HepG2 (cell line): Measurements from ENCODE around the gene TNFRSF18. TPM values are rescaled to one million over a fixed set of nuclear protein-coding genes. Genes with fewer than 3 reads are reported as not detected.

Source experiments
- ATAC-seq: fragments of 200-7000 bp; cut with Tn5 transposase; 3 replicates; pipeline ENCODE4 v1.9.1; 2020; ENCODE audit warnings: mild to moderate bottlenecking, moderate library complexity
- BruUV-seq: library from RNA; stranded (reverse); fragments of 400-500 nt; replicated peaks from 2 replicates; lab custom pipeline; 2021; lab: Mats Ljungman, UMichigan
- CTCF ChIA-PET: fragments of 300-600 bp; formaldehyde crosslinking; extraction: SDS; loops from one replicate; lab custom pipeline; 2021; ENCODE audit warnings: low total read pairs, inconsistent platforms, low intra/inter-chr PET ratio; lab: Yijun Ruan, JAX
- POLR2A ChIA-PET: fragments of 350-600 bp; sonication (Branson Sonifier 250); formaldehyde crosslinking; loops from one replicate; lab custom pipeline; 2020; ENCODE audit warnings: antibody characterized with exemption, inconsistent platforms; lab: Yijun Ruan, JAX
- DNase-seq: peaks from one replicate; pipeline ENCODE4 v3.0.0-alpha.2; 2015; ENCODE audit warnings: low spot score
- FAIRE-seq: peaks from 3 replicates; lab custom pipeline; 2011; peaks lifted over from hg19 to GRCh38; lab: Jason Lieb, UNC
- H2AFZ ChIP-seq: one replicate; pipeline ENCODE4 v1.6.1; 2011; ENCODE audit warnings: low read length, inconsistent platforms
- H3K27ac ChIP-seq: fragments of 300-600 bp; 3 replicates; pipeline ENCODE4 v1.8.0; 2011; ENCODE audit warnings: mixed run types, mild to moderate bottlenecking, mixed read lengths, low read length, inconsistent platforms; ENCODE audit not compliant: insufficient read depth; ENCODE audit errors: extremely low read length
- H3K27me3 ChIP-seq, 2 experiments: fragments of 200-600 bp in 1 of 2; 2 replicates in 1 of 2; 3 replicates in 1 of 2; pipeline versions ENCODE4 v1.6.0 to v1.8.0; 2011; ENCODE audit warnings: low read length in 2 of 2, mild to moderate bottlenecking in 2 of 2, moderate library complexity in 2 of 2, inconsistent platforms in 1 of 2; ENCODE audit not compliant: insufficient read depth in 2 of 2, control insufficient read depth in 1 of 2
- H3K36me3 ChIP-seq, 2 experiments: fragments of 200-600 bp in 1 of 2; replicated peaks in 1 of 2; 2 replicates in 1 of 2; 3 replicates in 1 of 2; pipeline versions ENCODE4 v1.5.1 to v1.8.0; 2011; ENCODE audit warnings: low read length in 2 of 2, inconsistent platforms in 1 of 2; ENCODE audit not compliant: insufficient read depth in 2 of 2, control insufficient read depth in 1 of 2
- H3K4me1 ChIP-seq: 2 replicates; pipeline ENCODE4 v1.5.1; 2012; ENCODE audit warnings: low read length, inconsistent platforms; ENCODE audit not compliant: insufficient read depth
- H3K4me2 ChIP-seq: 2 replicates; pipeline ENCODE4 v1.6.0; 2011; ENCODE audit warnings: low read depth, low read length, inconsistent platforms
- H3K4me3 ChIP-seq, 3 experiments: fragments of 200-600 bp in 1 of 3; sonication (generic), shearing (Covaris generic) in 1 of 3; replicated peaks in 1 of 3; 2 replicates each; pipeline ENCODE4 v1.5.1; 2011 to 2016; ENCODE audit warnings: low read length in 3 of 3, inconsistent platforms in 2 of 3, low read depth in 2 of 3, mild to moderate bottlenecking in 2 of 3, control low read depth in 1 of 3, mixed read lengths in 1 of 3; ENCODE audit not compliant: insufficient read depth in 1 of 3
- H3K79me2 ChIP-seq: one replicate; pipeline ENCODE4 v1.6.1; 2011; ENCODE audit warnings: low read length, inconsistent platforms; ENCODE audit not compliant: insufficient read depth
- H3K9ac ChIP-seq: 2 replicates; pipeline ENCODE4 v1.6.0; 2011; ENCODE audit warnings: mild to moderate bottlenecking, low read depth, low read length, inconsistent platforms; ENCODE audit not compliant: insufficient read depth
- H3K9me3 ChIP-seq: 2 replicates; pipeline ENCODE4 v1.5.1; 2012; ENCODE audit warnings: mild to moderate bottlenecking, low read length
- H4K20me1 ChIP-seq: 2 replicates; pipeline ENCODE4 v1.6.0; 2011; ENCODE audit warnings: inconsistent platforms, mild to moderate bottlenecking, low read length, moderate library complexity; ENCODE audit not compliant: insufficient read depth
- ARHGAP35 ChIP-seq: sonication (generic); formaldehyde crosslinking; IDR thresholded peaks from 2 replicates; pipeline ENCODE4 v1.9.0; 2022; ENCODE audit warnings: mild to moderate bottlenecking, inconsistent platforms, moderate library complexity, missing genetic modification reagents, borderline replicate concordance
- DPF2 ChIP-seq: sonication (generic); formaldehyde crosslinking; IDR thresholded peaks from 2 replicates; pipeline ENCODE4 v1.4.0; 2020; ENCODE audit warnings: mild to moderate bottlenecking, low read depth, missing genetic modification reagents, borderline replicate concordance
- GLI4 ChIP-seq: sonication (generic); formaldehyde crosslinking; IDR thresholded peaks from 2 replicates; pipeline ENCODE4 v1.5.1; 2020; ENCODE audit warnings: missing genetic modification reagents, mild to moderate bottlenecking, moderate library complexity, borderline replicate concordance
- HES4 ChIP-seq: sonication (generic); formaldehyde crosslinking; IDR thresholded peaks from 2 replicates; pipeline ENCODE4 v1.9.0; 2021; ENCODE audit warnings: mild to moderate bottlenecking, missing genetic modification reagents, borderline replicate concordance
- PITX1 ChIP-seq: sonication (generic); formaldehyde crosslinking; IDR thresholded peaks from 2 replicates; pipeline ENCODE4 v1.5.1; 2020; ENCODE audit warnings: mild to moderate bottlenecking, missing genetic modification reagents
- ZFP36L1 ChIP-seq: sonication (generic); formaldehyde crosslinking; IDR thresholded peaks from 2 replicates; pipeline ENCODE4 v1.8.0; 2022; ENCODE audit warnings: mild to moderate bottlenecking, missing genetic modification reagents, moderate library complexity
- ZNF224 ChIP-seq: sonication (generic); formaldehyde crosslinking; IDR thresholded peaks from 2 replicates; pipeline ENCODE4 v1.5.0; 2020; ENCODE audit warnings: mild to moderate bottlenecking, missing genetic modification reagents
- ZNF235 ChIP-seq: sonication (generic); formaldehyde crosslinking; IDR thresholded peaks from 2 replicates; pipeline ENCODE4 v1.8.1; 2023; ENCODE audit warnings: mild to moderate bottlenecking, missing genetic modification reagents, borderline replicate concordance
- ZNF274 ChIP-seq: sonication (generic); formaldehyde crosslinking; IDR thresholded peaks from 2 replicates; pipeline ENCODE4 v1.5.1; 2020; ENCODE audit warnings: mild to moderate bottlenecking, missing genetic modification reagents
- ZNF337 ChIP-seq: sonication (generic); formaldehyde crosslinking; IDR thresholded peaks from 2 replicates; pipeline ENCODE4 v1.5.1; 2020; ENCODE audit warnings: missing genetic modification reagents, low read depth, mild to moderate bottlenecking, borderline replicate concordance
- ZNF552 ChIP-seq: sonication (generic); formaldehyde crosslinking; IDR thresholded peaks from 2 replicates; pipeline ENCODE4 v1.9.0; 2022; ENCODE audit warnings: missing genetic modification reagents, mild to moderate bottlenecking, borderline replicate concordance
- ZNF558 ChIP-seq: sonication (generic); formaldehyde crosslinking; IDR thresholded peaks from 2 replicates; pipeline ENCODE4 v1.9.0; 2022; ENCODE audit warnings: mild to moderate bottlenecking, missing genetic modification reagents, borderline replicate concordance
- ZNF770 ChIP-seq: sonication (generic); formaldehyde crosslinking; IDR thresholded peaks from 2 replicates; pipeline ENCODE4 v1.5.0; 2020; ENCODE audit warnings: mild to moderate bottlenecking, missing genetic modification reagents
- ZNF891 ChIP-seq: sonication (generic); formaldehyde crosslinking; IDR thresholded peaks from 2 replicates; pipeline ENCODE4 v1.5.0; 2020; ENCODE audit warnings: mild to moderate bottlenecking, missing genetic modification reagents
- WGBS: methylation state at CpG from one replicate; pipeline ENCODE4 v1.1.6; 2017; ENCODE audit warnings: low lambda C conversion rate; 5-methylcytosine and 5-hydroxymethylcytosine counted together
- in situ Hi-C: cut with HindIII; loops from 2 replicates; pipeline ENCODE4 v1.10.0; 2017; ENCODE audit warnings: low pct_unique_long_range_greater_than_20kb; ENCODE audit not compliant: extremely low pct_ligation_motif_present
- intact Hi-C: fragments of 100-400 bp; cut with micrococcal nuclease; formaldehyde crosslinking; loops from one replicate; pipeline ENCODE4 v1.10.0; 2022; ENCODE audit not compliant: unreplicated experiment
- polyA plus RNA-seq, 8 experiments: library from polyadenylated mRNA; depleted of rRNA in 3 of 8; stranded (reverse) in 7 of 8; unstranded in 1 of 8; fragments of >200 nt; fragmentation: Illumina TruSeq in 4 of 8; extraction: Trizol in 4 of 8; gene quantifications; 2 replicates each; pipeline versions ENCODE4 v1.2.1 to v1.2.3, GENCODE V29; 2011 to 2016; ENCODE audit warnings: low read depth in 4 of 8, missing spikeins in 1 of 8, mixed read lengths in 1 of 8; ENCODE audit not compliant: insufficient read depth in 1 of 8
- total RNA-seq, 5 experiments: library from RNA; depleted of rRNA; stranded (reverse); fragments of >200 nt; fragmentation: Illumina TruSeq; extraction: Trizol; gene quantifications; 2 replicates each; pipeline ENCODE4 v1.2.3, GENCODE V29; 2016; ENCODE audit warnings: low read depth in 1 of 5
- TF ChIP-seq, protein P1 (sequence below): IDR thresholded peaks from 2 replicates; pipeline ENCODE4 v1.6.1; 2016; ENCODE audit warnings: mild to moderate bottlenecking
- TF ChIP-seq, protein P2 (sequence below): sonication (generic); formaldehyde crosslinking; conservative IDR thresholded peaks from 2 replicates; pipeline ENCODE4 v1.8.0; 2022; ENCODE audit warnings: mild to moderate bottlenecking, moderate library complexity, missing genetic modification reagents
- TF ChIP-seq, protein P3 (sequence below): sonication (generic); formaldehyde crosslinking; IDR thresholded peaks from 2 replicates; pipeline ENCODE4 v1.5.0; 2020; ENCODE audit warnings: missing genetic modification reagents

Gene TNFRSF18
- total and polyA plus RNA-seq, 2 of the 13 experiments (the other 11 are each of a cell fraction or from before 2014, with no cell fraction given): not detected

- ATAC-seq: peak; percentile 16
- Histone ChIP-seq H3K9ac (peak overlapping the region; percentile 62), H3K27me3 (no peaks in the 10 kb centered on the region; a peak in 1 of 5 replicates), H3K79me2 (no peaks in the 10 kb centered on the region), H4K20me1 (no peaks in the 10 kb centered on the region), H2AFZ (no peak overlapping the region), H3K9me3 (no peaks in the 10 kb centered on the region), H3K27ac (peak overlapping the region; percentile 48), H3K4me3 (peak overlapping the region; percentile 39 to 80 (median 47); a peak in 5 of 6 replicates), H3K36me3 (no peaks in the 10 kb centered on the region), H3K4me1 (peaks cover 73% of the 10 kb centered on the region), H3K4me2 (peak overlapping the region; percentile 87)
- CTCF ChIA-PET: no interaction called here
- BruUV-seq: no TSS peak
- no peak for FAIRE-seq
- POLR2A ChIA-PET: interaction anchor here (0.6 to 3.3 kb wide), 9 partner anchors 8 to 219 kb away, joined by 3 to 26 read pairs (median 4); partner anchors contain the start of genes AGRN and UBE2J2
- in situ Hi-C loops: no loop called here
- WGBS: 3% methylated on average over 7 of the region's 19 CpGs
- no peak for DNase-seq
- intact Hi-C loops: loop anchor here (10.0 kb wide), 2 partner anchors 64 to 234 kb away; partner anchors contain the start of genes HES4 and TTLL10
- TF ChIP-seq ZNF274 (CRISPR knock-in tag): peak; percentile 22; the same call in 1 of the 2 replicates
- TF ChIP-seq ZNF224 (CRISPR knock-in tag): 0 out of 2 replicates have a peak, but pooled peaks have one; percentile 12
- TF ChIP-seq, protein P1, sequence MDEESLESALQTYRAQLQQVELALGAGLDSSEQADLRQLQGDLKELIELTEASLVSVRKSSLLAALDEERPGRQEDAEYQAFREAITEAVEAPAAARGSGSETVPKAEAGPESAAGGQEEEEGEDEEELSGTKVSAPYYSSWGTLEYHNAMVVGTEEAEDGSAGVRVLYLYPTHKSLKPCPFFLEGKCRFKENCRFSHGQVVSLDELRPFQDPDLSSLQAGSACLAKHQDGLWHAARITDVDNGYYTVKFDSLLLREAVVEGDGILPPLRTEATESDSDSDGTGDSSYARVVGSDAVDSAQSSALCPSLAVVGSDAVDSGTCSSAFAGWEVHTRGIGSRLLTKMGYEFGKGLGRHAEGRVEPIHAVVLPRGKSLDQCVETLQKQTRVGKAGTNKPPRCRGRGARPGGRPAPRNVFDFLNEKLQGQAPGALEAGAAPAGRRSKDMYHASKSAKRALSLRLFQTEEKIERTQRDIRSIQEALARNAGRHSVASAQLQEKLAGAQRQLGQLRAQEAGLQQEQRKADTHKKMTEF (CRISPR knock-in tag): no peak
- TF ChIP-seq ZNF552 (CRISPR knock-in tag): 0 out of 2 replicates have a peak, but pooled peaks have one; percentile 3
- TF ChIP-seq PITX1 (CRISPR knock-in tag): 0 out of 2 replicates have a peak, but pooled peaks have one; percentile 3
- 0 out of 2 replicates have a peak, but pooled peaks have one; percentile 11 for TF ChIP-seq ARHGAP35 (CRISPR knock-in tag)
- peak; percentile 74; the same call in 1 of the 2 replicates for TF ChIP-seq ZNF337
- TF ChIP-seq HES4 (CRISPR knock-in tag): 0 out of 2 replicates have a peak, but pooled peaks have one; percentile 20
- no peak for TF ChIP-seq ZNF558 (CRISPR knock-in tag)
- TF ChIP-seq, protein P2, sequence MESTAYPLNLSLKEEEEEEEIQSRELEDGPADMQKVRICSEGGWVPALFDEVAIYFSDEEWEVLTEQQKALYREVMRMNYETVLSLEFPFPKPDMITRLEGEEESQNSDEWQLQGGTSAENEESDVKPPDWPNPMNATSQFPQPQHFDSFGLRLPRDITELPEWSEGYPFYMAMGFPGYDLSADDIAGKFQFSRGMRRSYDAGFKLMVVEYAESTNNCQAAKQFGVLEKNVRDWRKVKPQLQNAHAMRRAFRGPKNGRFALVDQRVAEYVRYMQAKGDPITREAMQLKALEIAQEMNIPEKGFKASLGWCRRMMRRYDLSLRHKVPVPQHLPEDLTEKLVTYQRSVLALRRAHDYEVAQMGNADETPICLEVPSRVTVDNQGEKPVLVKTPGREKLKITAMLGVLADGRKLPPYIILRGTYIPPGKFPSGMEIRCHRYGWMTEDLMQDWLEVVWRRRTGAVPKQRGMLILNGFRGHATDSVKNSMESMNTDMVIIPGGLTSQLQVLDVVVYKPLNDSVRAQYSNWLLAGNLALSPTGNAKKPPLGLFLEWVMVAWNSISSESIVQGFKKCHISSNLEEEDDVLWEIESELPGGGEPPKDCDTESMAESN (CRISPR knock-in tag): no peak; the same call in 1 of the 2 replicates
- TF ChIP-seq ZFP36L1 (CRISPR knock-in tag): no peak
- TF ChIP-seq ZNF235 (CRISPR knock-in tag): peak; percentile 40; the same call in 1 of the 2 replicates
- 0 out of 2 replicates have a peak, but pooled peaks have one; percentile 16 for TF ChIP-seq DPF2 (CRISPR knock-in tag)
- TF ChIP-seq, protein P3, sequence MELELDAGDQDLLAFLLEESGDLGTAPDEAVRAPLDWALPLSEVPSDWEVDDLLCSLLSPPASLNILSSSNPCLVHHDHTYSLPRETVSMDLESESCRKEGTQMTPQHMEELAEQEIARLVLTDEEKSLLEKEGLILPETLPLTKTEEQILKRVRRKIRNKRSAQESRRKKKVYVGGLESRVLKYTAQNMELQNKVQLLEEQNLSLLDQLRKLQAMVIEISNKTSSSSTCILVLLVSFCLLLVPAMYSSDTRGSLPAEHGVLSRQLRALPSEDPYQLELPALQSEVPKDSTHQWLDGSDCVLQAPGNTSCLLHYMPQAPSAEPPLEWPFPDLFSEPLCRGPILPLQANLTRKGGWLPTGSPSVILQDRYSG (CRISPR knock-in tag): 0 out of 2 replicates have a peak, but pooled peaks have one; percentile 17
- 0 out of 2 replicates have a peak, but pooled peaks have one; percentile 6 for TF ChIP-seq ZNF891 (CRISPR knock-in tag)
- TF ChIP-seq ZNF770 (CRISPR knock-in tag): no peak
- 0 out of 2 replicates have a peak, but pooled peaks have one; percentile 3 for TF ChIP-seq GLI4 (CRISPR knock-in tag)
Observed at GRCh38 chr1:1238702-1239178, 32.3 kb upstream of the TNFRSF18 start.
